ENCODE data around the gene TMUB1. TPM values are rescaled to one million over a fixed set of nuclear protein-coding genes. Genes with fewer than 3 reads are reported as not detected.
A peak's percentile ranks its signal among the peaks of the same experiment; 100 is the strongest.

The TMUB1 gene
- total RNA-seq, 2 experiments from 2014 or later: 80.3 to 81.1 TPM

DNA sequence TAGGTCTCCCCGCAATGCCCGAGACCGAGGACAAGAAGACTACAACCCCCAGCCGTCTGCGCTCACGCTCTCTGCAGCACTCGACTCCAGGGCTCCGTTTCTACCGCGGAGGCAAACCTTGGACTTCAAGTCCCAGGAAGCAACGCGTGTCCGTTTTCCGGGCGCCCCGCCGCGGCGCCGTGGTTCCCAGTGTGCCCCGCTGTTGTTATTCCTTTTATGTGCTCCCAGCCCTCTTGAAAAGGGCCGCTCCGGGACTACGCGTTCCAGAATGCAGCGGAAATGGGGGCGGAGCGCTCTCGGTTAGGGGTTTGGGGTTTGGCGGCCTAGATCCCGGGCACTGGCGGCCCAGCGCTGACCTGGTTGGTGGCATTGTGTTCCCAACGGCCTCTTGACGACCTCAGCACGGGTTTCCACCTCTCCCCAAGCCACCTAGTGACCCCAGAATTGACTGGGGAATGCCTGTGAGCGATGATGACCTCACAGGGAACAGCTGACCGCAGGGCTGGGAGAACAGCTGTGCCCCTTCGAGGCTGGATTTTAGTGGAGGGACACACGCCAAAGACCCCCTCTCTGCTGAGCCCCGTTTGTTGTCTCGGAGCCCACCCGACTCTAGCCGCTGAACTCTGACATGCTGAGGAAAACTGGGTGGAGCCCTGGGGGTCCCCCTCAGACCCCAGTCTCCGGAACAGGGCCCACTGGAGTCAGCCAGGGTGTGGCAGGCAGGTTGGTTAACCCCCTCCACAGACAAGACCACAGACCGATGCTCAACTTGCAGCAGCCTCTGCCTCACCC is 25.1 kb downstream of the TMUB1 start:
- CTCF ChIA-PET: interaction anchor here (0.7 to 1.5 kb wide), 9 partner anchors 15 to 160 kb away, joined by 3 to 10 read pairs (median 4); partner anchors contain the start of genes ABCB8 and FASTK
- peaks cover 8% of the 10 kb centered on the region for H3K36me3 Mint-ChIP-seq (ENCODE audit: low read depth)
- no peaks in the 10 kb centered on the region for H3K9me3 Mint-ChIP-seq
- H3K4me1 Mint-ChIP-seq: peaks cover 52% of the 10 kb centered on the region
- peak; percentile 98 for DNase-seq
- H3K27me3 Mint-ChIP-seq: no peaks in the 10 kb centered on the region
- H3K27ac Mint-ChIP-seq: peak overlapping the region; percentile 94
- POLR2A ChIA-PET: interaction anchor here (0.6 to 3.0 kb wide), 10 partner anchors 10 to 651 kb away, joined by 3 to 13 read pairs (median 4); partner anchors contain the start of genes ABCB8, ASIC3, FASTK and NUB1
- H3K4me3 Mint-ChIP-seq: peak overlapping the region; percentile 84

DNA sequence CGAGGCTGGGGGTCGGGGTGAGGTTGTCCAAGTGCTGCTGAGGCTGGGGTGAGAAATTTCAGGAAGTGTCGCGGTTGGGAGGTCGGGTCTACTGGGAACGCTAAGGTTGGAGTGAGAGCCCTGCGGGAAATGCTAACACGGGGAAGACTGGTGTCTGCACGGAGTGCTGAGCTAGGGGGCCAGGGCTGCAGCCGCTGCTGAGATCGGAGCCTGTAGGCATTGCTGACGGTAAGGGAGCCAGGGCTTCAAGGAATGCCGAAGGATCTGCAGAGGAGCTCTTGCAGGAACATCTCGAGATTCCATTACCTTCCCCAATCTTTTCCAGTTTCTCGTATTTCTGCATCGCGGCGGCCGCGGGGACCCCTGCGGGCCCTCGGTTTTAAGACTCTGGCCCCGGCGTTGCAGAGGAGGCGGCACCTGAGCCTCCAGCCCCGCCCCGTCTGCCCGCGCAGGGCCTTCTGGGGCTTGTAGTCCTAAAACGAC is 25.7 kb downstream of the TMUB1 start, which contains the start of gene CDK5:
TSS of gene CDK5 (minus strand) at position 392 of the 483 bp plus-strand sequence. CDS start at position 343, 49 bp downstream.
- Mint-ChIP-seq H3K36me3 (ENCODE audit: low read depth) (peaks cover 11% of the 10 kb centered on the region), H3K4me3 (peak within 1 kb of the TSS; percentile 84), H3K4me1 (peaks cover 59% of the 10 kb centered on the region), H3K27ac (peak within 1 kb of the TSS; percentile 94), H3K27me3 (peaks cover 1% of the 10 kb centered on the region), H3K9me3 (no peaks in the 10 kb centered on the region)
- no peak for DNase-seq
- ChIA-PET POLR2A (interaction anchor here (1.0 to 1.3 kb wide), 2 partner anchors 9 to 13 kb away, joined by 3 read pairs; partner anchors contain the start of gene ASIC3), CTCF (no interaction called here)

DNA sequence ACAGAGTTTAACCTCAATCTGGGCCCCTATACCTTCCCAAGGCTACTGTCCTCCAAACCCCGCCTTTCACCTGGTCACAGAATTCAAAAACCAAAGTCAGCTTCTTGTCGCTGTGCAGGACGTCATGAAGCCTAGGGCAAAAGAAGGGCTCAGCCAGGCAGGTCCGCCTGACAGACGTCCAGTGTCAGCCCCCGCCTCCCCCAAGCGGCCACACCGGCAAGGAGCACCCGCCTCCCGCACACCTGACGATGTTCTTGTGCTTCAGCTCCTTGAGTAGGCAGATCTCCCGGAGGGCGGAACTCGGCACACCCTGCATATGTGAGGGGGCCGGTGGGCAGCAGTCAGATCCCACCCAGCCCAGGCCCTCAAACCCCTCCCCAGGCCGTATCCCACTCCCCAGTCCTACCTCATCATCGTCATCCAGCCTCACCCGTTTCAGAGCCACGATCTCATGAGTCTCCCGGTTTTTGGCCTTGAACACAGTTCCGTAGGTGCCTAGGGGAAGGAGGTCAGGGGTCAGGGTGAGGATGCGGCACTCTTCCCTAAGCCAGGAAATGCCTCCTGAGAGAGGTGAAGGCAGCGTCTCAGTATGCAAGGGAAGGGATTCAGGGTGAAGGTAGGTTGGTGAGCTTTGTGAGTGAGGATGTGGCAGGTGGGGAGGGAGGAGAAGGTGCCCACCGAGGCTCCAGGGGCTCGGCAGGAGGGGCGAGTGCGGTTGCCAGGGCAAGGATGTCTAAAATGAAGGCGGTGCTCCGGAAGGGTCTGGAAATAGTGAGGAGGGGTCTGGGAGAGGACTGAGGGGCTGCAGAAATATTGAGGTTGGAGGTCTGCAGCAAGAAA is 26.4 kb downstream of the TMUB1 start:
- Mint-ChIP-seq H3K36me3 (ENCODE audit: low read depth) (peaks cover 11% of the 10 kb centered on the region), H3K27me3 (peaks cover 2% of the 10 kb centered on the region), H3K4me1 (peaks cover 59% of the 10 kb centered on the region), H3K4me3 (peak overlapping the region; percentile 84), H3K27ac (peak overlapping the region; percentile 8), H3K9me3 (no peaks in the 10 kb centered on the region)
- DNase-seq: no peak
- ChIA-PET POLR2A (interaction anchor here (1.0 to 1.3 kb wide), 2 partner anchors 8 to 13 kb away, joined by 3 read pairs; partner anchors contain the start of gene ASIC3), CTCF (no interaction called here)

DNA sequence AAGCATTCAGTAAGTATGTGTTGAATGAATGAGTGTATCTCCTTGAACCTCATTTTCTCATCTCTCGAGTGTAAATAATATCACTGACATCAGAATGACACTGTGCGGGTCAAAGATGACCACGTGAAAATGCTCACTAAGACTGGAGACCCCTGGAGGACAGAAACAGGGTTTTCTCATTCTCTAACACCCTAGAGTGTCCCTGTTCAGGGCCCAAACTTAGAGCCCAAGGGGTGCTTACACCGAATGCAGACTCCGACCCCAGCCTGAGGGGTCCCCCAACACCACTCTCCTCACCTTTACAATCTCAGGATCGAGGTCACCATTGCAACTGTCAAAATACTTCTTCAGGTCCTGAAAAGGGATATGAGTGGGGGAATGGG is 27.0 kb downstream of the TMUB1 start:
- H3K4me1 Mint-ChIP-seq: peaks cover 55% of the 10 kb centered on the region
- H3K27ac Mint-ChIP-seq: no peak overlapping the region
- DNase-seq: no peak
- H3K27me3 Mint-ChIP-seq: peaks cover 2% of the 10 kb centered on the region
- CTCF ChIA-PET: no interaction called here
- peaks cover 5% of the 10 kb centered on the region for H3K36me3 Mint-ChIP-seq (ENCODE audit: low read depth)
- POLR2A ChIA-PET: interaction anchor here (1.3 kb wide), 1 partner anchor 12 kb away, joined by 3 read pairs; no protein-coding TSS in a partner anchor
- H3K9me3 Mint-ChIP-seq: no peaks in the 10 kb centered on the region
- peak overlapping the region; percentile 84 for H3K4me3 Mint-ChIP-seq

DNA sequence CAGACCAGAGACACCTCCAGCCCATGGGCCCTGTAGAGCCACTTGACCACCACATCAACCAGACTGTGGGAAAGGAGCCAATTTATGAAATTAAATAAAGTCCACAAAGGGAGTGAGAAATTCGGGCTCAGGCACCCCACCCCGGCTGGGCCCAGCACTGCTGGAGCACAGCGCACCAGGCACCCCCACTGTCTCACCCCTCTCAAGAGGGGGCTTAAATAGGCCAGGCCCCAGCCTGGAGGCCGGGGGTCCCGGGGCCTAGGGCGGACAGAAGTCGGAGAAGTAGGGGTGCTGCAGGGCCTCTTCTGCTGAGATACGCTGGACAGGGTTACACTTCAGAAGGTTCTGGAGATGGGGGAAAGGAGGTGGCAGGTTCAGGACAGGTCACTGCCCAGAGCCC is 29.5 kb downstream of the TMUB1 start:
- DNase-seq: no peak
- peaks cover 10% of the 10 kb centered on the region for H3K27me3 Mint-ChIP-seq
- H3K4me1 Mint-ChIP-seq: peaks cover 39% of the 10 kb centered on the region
- ChIA-PET POLR2A (no interaction called here), CTCF (no interaction called here)
- H3K9me3 Mint-ChIP-seq: no peaks in the 10 kb centered on the region
- peaks cover 5% of the 10 kb centered on the region for H3K36me3 Mint-ChIP-seq (ENCODE audit: low read depth)
- H3K27ac Mint-ChIP-seq: no peak overlapping the region
- H3K4me3 Mint-ChIP-seq: no peak overlapping the region

DNA sequence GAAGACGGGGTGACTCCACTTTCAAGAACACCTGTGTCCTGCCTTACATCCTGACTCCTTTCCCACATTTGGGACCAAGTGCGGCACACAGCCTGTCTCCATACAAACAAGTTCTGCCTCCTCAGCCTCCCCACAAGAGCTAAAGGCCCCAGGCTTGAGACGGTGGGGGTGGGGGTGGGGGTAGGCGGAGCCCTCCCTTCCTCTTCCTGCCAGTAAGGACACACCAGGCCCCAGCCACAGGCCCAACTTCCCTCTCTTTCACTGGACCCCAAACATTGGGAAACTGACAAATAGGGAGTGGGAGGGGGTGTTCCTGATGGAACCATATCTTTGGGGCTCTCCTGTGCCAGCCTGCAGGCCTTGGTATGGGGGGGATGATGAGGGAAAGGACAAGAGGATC is 30.2 kb downstream of the TMUB1 start:
- peaks cover 10% of the 10 kb centered on the region for H3K27me3 Mint-ChIP-seq
- H3K9me3 Mint-ChIP-seq: no peaks in the 10 kb centered on the region
- H3K36me3 Mint-ChIP-seq (ENCODE audit: low read depth): peaks cover 5% of the 10 kb centered on the region
- H3K4me3 Mint-ChIP-seq: no peak overlapping the region
- POLR2A ChIA-PET: interaction anchor here (1.1 kb wide), 2 partner anchors 25 to 27 kb away, joined by 3 to 4 read pairs; partner anchors contain the start of gene ABCB8
- DNase-seq: no peak
- peaks cover 36% of the 10 kb centered on the region for H3K4me1 Mint-ChIP-seq
- CTCF ChIA-PET: interaction anchor here (0.7 to 0.8 kb wide), 2 partner anchors 68 to 73 kb away, joined by 3 to 5 read pairs; no protein-coding TSS in a partner anchor
- no peak overlapping the region for H3K27ac Mint-ChIP-seq

DNA sequence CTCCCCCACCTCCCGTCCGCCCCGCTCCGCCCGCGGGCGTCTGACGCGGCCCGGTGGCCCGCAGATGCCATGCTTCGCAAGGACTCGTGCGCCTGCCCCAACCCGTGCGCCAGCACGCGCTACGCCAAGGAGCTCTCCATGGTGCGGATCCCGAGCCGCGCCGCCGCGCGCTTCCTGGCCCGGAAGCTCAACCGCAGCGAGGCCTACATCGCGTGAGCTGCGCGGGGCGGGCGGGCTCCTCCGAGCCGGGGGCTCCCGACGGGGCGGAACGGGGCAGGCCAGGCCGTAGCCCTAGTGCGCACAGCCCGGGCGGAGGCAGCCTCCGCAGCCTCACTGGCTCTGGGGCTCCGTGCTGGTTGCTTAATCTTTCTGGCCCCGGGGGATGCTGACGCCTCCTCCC is 32.2 kb downstream of the TMUB1 start:
- DNase-seq: peak; percentile 69
- H3K9me3 Mint-ChIP-seq: no peaks in the 10 kb centered on the region
- peaks cover 24% of the 10 kb centered on the region for H3K4me1 Mint-ChIP-seq
- peaks cover 10% of the 10 kb centered on the region for H3K27me3 Mint-ChIP-seq
- CTCF ChIA-PET: interaction anchor here (1.6 to 1.9 kb wide), 3 partner anchors 19 to 89 kb away, joined by 6 to 7 read pairs (median 6); partner anchors contain the start of gene ABCB8
- H3K4me3 Mint-ChIP-seq: no peak overlapping the region
- H3K36me3 Mint-ChIP-seq (ENCODE audit: low read depth): peaks cover 5% of the 10 kb centered on the region
- POLR2A ChIA-PET: interaction anchor here (0.6 to 1.8 kb wide), 6 partner anchors 10 to 40 kb away, joined by 3 to 5 read pairs (median 4); no protein-coding TSS in a partner anchor
- H3K27ac Mint-ChIP-seq: no peak overlapping the region

DNA sequence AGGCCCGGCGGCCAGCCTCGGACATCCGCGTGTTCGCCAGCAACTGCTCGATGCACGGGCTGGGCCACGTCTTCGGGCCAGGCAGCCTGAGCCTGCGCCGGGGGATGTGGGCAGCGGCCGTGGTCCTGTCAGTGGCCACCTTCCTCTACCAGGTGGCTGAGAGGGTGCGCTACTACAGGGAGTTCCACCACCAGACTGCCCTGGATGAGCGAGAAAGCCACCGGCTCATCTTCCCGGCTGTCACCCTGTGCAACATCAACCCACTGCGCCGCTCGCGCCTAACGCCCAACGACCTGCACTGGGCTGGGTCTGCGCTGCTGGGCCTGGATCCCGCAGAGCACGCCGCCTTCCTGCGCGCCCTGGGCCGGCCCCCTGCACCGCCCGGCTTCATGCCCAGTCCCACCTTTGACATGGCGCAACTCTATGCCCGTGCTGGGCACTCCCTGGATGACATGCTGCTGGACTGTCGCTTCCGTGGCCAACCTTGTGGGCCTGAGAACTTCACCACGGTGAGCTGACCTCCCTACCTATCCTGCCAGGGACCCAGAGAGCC is 34.3 kb downstream of the TMUB1 start:
- H3K4me1 Mint-ChIP-seq: peaks cover 16% of the 10 kb centered on the region
- no peaks in the 10 kb centered on the region for H3K9me3 Mint-ChIP-seq
- H3K27ac Mint-ChIP-seq: no peak overlapping the region
- CTCF ChIA-PET: no interaction called here
- POLR2A ChIA-PET: interaction anchor here (1.0 kb wide), 1 partner anchor 9 kb away, joined by 3 read pairs; the partner anchor contains the start of gene CDK5
- H3K36me3 Mint-ChIP-seq (ENCODE audit: low read depth): peaks cover 7% of the 10 kb centered on the region
- no peak overlapping the region for H3K4me3 Mint-ChIP-seq
- peaks cover 10% of the 10 kb centered on the region for H3K27me3 Mint-ChIP-seq
- DNase-seq: no peak

DNA sequence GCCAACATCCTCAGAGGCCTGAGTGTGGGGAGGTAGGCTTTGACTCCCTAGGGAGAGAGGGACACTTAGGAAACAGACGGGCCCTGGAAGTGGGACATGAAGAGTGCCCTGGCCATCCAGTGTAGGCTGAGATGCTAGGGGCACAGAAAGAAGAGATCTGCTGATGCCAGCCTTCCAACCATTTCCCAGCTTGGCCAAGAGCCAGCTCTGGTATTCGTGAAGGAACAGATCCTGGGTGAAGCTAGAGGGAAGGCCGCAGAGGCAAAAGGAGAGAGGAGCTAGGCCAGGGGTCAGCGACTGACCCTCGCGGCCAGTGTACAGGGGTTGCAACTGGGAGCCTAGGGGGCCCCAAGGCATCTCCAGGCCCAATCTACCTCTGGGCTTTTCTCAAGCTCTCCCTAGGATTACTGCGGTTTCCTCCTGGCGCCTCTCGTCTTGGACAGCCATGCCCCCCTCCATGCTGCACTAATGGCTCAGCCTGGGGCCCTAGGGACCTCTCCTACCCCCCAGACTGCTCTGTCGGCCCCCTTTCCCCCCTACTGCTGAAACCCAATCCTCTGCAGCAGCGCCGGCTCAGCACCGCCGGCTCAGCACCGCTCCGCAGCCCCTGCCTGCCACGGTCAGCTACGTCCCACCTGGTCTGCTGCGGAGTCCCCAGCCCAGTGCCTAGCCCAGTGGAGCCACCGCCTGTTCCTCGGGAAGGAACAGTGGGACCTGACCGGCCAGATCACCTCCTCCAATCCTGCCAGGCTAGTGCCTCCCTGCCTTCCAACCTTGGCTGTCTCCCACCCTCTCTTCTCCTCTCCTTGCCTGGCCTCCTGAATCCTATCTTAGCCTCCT is 35.1 kb downstream of the TMUB1 start, which contains the start of gene ASIC3:
TSS of gene ASIC3 (plus strand) at position 556 of the 840 bp plus-strand sequence. CDS start 355 bp downstream, outside the sequence.
- no peak within 1 kb of the TSS for H3K4me3 Mint-ChIP-seq
- POLR2A ChIA-PET: interaction anchor here (1.0 to 1.7 kb wide), 3 partner anchors 9 to 20 kb away, joined by 3 to 4 read pairs (median 3); partner anchors contain the start of genes ABCB8 and CDK5
- H3K36me3 Mint-ChIP-seq (ENCODE audit: low read depth): peaks cover 7% of the 10 kb centered on the region
- CTCF ChIA-PET: no interaction called here
- H3K27ac Mint-ChIP-seq: no peak within 1 kb of the TSS
- H3K27me3 Mint-ChIP-seq: peaks cover 10% of the 10 kb centered on the region
- peaks cover 12% of the 10 kb centered on the region for H3K4me1 Mint-ChIP-seq
- no peaks in the 10 kb centered on the region for H3K9me3 Mint-ChIP-seq
- no peak for DNase-seq

DNA sequence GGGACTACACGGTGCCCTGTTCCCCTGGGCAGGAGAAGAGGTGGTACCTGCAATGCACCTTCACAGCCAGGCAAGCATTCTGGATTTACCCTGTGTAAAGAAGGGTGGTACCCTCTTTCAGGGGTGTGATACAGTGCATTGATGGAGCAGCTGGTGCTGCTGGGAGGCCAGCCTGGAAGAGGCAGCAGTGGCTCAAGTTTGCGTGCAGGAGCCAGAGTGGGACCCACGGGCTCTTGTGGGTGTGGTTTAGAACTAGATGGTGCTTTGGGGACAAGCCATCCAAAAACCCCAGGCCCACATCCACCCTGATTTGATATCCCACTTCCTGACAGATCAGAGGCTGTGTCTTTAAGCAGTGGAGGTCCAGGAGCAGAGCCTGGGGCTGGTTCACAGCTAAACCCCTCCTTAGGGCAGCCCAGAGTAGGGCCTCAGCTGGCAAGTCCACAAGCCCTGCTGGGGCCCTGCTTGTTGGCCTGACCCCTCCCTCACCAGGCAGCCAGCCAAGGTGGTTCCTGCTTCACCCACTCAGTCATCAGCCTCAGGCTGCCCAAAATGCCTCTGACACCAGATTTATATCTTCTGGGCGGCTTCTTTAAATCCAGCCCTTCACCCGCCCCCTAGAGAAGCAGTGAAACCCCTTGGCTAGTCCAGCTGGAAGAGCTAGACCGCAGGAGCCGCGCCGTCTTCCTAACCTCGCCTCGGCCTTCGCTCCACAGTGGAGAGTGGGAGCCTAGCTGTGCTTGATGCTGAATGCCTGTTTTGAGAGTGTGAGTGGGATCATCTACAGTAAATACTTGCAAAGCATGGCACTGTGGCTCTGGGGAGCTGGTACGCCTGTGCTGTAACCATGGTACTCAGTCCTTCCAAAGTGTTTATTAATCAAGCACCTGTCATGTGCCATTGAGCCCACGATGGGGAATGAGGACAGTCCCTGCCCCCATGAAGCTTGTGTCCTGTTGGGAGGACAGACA is 36.4 kb downstream of the TMUB1 start:
- POLR2A ChIA-PET: interaction anchor here (0.8 to 1.7 kb wide), 2 partner anchors 8 to 19 kb away, joined by 4 read pairs; partner anchors contain the start of gene ABCB8
- peaks cover 8% of the 10 kb centered on the region for H3K27me3 Mint-ChIP-seq
- peaks cover 2% of the 10 kb centered on the region for H3K36me3 Mint-ChIP-seq (ENCODE audit: low read depth)
- peaks cover 4% of the 10 kb centered on the region for H3K4me1 Mint-ChIP-seq
- DNase-seq: no peak
- no peak overlapping the region for H3K4me3 Mint-ChIP-seq
- no peaks in the 10 kb centered on the region for H3K9me3 Mint-ChIP-seq
- CTCF ChIA-PET: no interaction called here
- no peak overlapping the region for H3K27ac Mint-ChIP-seq

DNA sequence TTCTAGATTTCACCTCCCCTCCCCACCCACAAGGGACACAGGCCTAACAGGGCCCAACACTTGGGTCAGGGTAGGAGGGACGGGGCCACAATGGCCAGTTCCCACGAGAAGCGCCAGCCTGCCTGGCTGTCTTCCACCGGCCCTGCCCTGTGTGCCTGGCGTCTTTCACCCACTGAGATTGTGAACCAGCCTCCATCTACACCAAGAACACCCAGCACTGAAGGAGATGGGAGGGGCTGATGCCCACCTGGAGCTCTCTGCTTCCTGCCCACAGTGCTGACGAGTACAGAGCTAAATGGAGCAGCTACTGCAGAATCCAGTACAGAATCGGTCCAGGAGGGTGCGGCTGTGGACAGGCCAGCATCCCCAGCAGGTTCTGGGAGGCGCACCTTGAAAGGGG is 37.3 kb downstream of the TMUB1 start:
- Mint-ChIP-seq H3K36me3 (ENCODE audit: low read depth) (peaks cover 2% of the 10 kb centered on the region), H3K27me3 (peaks cover 8% of the 10 kb centered on the region), H3K9me3 (no peaks in the 10 kb centered on the region), H3K4me1 (peaks cover 2% of the 10 kb centered on the region), H3K4me3 (no peak overlapping the region), H3K27ac (no peak overlapping the region)
- no peak for DNase-seq
- ChIA-PET POLR2A (no interaction called here), CTCF (no interaction called here)
